Stimulated activated CD8-positive, alpha-beta memory T cell treated with anti-CD3 and anti-CD28 coated beads, Interleukin-4, amount 100 ng/mL, for 48 hours (primary cell): Measurements from ENCODE around the gene CDC123.
"Not testable (repeated sequence)": the region's sequence is repeated elsewhere in the genome, so short reads cannot be mapped to it uniquely, and the experiment has no call there.

Source experiments
- DNase-seq: peaks from one replicate; pipeline ENCODE4 v3.0.0-alpha.2; 2020

The CDC123 gene

GRCh38 chr10:12191715-12192114 lies 4.3 kb upstream of the CDC123 start:
- DNase-seq = no peak

DNA sequence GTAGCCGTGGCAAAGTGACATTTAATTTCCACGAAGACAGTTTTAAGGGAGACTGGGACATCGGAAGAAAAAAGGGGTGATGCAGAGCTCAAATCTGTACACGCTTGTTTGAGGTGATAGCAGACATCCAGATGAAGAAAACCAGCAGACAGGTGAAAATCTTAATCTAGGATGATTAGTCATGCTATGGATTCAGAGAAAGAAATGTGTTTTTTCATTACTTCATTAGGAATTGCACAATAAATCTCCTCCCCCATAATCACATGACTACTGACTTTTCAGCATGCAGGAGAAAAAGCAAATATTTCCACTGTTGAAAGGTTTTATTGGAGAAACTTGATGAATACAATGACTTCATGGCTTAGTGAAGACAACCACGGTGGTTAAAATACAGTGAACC lies 2.8 kb upstream of the CDC123 start:
- DNase-seq = no peak

GRCh38 chr10:12194752-12195271 lies 1.2 kb upstream of the CDC123 start:
- DNase-seq = peak; percentile 57

DNA sequence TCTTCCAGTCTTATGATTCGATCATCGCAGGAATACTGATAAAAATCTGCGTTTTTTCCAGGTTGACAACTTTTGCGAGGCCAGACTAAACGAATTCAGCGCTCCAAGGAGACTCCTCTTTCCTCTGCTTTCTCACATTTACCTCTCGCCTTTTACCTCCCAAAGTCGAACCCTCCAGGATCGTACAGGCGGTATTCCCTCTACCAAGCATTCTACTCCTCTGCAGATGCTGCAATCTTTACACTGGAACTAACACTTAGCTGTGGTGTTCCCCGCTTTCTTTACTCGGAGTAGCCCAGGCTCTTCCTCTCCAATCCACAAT lies 746 bp upstream of the CDC123 start:
- DNase-seq = no peak

DNA sequence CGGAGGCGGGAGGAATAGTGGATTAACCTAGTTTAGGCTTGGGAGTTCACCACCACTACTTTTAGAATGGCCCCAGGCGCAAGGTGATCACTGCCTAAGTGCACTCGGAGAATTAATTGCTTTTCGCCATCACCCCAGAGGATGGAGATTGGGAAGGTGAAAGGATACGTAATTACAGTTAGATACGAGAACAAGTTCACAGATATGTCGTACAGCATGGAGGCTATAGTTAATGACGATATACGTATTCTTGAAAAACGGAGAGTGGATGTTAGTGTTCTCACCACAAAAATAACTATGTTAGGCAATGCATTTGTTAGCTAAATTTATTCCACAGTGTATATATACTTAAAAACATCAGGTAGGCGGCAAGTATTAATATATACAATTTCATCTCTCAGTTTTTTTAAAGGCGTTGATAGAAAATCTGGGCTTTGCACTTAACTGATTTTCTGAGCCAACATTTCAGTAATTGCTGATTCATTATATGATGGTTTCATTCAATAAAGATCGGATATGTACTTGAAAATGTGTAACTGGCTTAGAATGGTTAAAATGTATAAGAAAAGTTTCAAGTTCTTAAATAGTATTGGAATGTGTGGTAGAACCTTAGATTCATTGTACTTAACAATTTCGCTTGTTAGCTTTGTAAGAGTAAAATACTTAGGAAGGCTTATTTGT lies 683 bp downstream of the CDC123 start:
- no peak for DNase-seq

GRCh38 chr10:12198156-12198555 lies 2.2 kb downstream of the CDC123 start:
- no peak for DNase-seq

- no peak for DNase-seq
Observed at GRCh38 chr10:12200850-12201249, 4.9 kb downstream of the CDC123 start.

- no peak for DNase-seq
Observed at GRCh38 chr10:12201543-12201942, 5.6 kb downstream of the CDC123 start.

GRCh38 chr10:12202226-12202625 lies 6.2 kb downstream of the CDC123 start:
- no peak for DNase-seq

DNA sequence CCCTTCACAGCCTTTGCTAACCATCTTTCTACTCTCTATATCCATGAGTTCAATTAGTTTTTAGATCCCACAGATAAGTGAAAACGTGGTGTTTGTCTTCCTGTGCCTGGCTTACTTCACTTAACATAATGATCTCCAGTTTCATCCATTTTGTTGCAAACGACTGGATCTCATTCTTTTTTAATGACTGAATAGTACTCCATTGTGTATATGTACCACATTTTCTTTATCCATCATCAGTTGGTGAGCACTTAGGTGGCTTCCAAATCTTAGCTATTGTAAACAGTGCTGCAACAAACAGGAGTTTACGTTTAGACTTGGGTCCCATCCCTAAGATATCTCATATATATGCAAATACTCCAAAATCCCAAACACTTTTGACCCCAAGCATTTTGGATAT lies 9.1 kb downstream of the CDC123 start:
- no peak for DNase-seq

DNA sequence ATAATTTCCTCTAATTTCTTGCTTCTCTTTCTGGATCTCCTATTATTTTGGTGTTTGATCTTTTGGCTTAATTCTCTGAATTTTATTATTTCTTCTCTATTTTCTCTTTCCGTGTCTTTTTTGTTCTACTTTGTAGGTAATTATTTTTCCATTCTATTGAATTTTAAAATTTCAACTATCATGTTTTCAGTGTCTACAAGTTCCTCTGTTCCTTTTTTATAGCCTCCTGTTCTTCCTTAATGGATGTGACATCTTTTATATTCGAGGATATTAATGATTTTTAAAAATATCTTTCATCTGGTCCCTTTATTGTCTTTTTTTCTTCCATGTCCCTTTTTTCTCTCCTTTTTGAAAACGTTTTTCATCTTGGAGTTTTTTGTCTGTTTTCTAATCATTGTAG lies 11.1 kb downstream of the CDC123 start:
- no peak for DNase-seq

DNA sequence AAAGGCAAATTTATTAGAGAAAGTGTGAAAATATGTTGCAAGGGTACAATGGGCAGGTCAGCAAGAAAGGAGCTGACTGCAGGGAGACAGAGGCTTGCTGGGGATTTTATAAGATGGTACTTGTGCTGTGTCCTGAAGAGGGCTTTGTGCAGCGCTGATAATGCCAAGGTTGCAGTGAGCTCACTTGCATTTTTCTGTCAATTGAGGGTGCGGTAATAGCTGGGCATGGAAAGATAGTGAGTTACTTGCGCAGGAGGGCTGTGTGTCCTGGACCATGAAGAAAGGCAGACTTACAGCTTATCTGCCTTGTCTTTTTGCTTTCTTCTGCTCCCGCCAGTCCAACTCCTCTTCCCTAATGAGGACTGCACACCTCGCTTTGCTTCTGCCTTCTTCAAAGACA lies 12.5 kb downstream of the CDC123 start:
- no peak for DNase-seq

GRCh38 chr10:12212454-12212853 lies 16.5 kb downstream of the CDC123 start:
- no peak for DNase-seq

- DNase-seq = no peak
Observed at GRCh38 chr10:12213621-12214020, 17.6 kb downstream of the CDC123 start.

DNA sequence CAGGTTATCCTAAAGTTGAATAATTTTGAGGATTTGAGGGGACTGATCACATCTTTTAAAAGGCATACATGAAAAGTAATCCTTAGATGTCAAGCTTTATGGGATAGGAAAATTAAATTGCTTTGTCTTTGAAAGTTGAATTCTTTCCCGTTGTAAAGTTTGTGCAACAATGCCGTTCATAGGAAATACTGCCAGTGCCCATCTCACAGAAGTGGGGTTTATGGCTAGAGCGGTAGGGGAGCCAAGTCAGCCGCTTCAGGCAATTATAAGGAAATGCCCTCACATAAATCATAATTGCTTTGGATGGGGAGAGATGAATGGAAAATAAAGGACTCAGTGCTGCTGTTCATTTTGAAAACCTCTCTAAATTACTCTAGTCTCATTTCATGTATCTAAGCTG lies 18.1 kb downstream of the CDC123 start:
- no peak for DNase-seq

GRCh38 chr10:12214763-12215218 lies 18.8 kb downstream of the CDC123 start:
- peak; percentile 37 for DNase-seq

DNA sequence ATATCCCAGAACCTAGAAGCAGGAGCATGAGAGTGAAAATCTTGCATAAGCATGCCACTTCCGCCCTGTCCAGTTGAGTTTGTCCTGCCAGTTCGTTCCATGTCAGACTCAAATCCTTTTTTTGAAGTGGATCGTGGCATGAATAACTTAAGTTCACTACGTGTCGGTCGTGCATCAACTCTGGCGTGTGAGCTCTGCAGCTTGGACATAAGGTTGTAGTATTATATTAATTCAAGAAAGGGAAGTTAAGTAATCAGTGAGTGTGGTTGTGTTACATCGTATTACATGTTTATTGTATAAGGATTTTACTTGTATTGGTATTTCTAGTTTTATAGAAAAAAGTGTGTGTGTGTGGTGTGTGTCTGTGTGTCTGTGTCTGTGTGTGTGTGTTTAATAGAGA lies 23.0 kb downstream of the CDC123 start:
- no peak for DNase-seq

DNA sequence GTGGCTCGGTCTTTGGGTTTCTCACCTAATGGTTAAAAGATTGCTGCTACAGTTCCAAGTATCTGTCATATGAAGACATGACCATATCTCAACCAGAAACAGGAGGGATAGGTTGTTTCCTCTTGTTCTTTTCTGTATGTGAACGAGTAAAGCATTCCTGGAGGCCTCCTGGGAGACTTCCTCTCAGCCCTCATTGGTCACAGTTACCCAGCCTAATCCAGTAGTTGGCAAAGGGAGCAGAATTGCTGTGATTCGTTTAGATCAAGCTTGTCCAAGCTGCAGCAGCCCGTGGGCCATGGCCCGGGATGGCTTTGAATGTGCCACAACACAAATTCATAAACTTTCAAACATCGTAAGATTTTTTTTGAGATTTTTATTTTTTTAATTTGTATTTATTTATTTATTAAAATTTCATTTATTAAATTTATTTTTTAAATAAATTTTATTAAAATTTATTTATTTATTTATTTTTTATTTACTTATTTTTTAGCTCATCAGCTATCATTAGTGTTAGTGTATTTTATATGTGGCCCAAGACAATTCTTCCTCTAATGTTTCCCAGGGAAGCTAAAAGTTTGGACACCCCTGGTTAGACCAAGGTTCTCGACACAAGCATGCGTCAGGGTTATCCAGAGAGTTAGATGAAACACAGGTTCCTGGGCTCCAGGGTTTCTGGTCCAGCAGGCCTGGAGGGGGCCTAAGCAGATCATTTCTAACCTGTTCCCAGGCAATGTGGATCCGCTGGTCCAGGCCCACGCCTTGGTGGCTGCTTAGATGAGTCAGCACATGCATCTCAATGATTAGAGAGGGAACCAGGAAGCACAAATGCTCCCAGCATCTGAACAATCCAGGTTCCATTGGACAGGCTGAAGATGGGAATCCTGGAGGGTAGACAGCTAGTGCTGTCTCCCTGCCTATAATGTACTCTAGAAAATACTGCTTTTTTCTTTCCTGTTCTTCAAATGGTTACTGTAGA lies 25.6 kb downstream of the CDC123 start:
- DNase-seq = no peak

DNA sequence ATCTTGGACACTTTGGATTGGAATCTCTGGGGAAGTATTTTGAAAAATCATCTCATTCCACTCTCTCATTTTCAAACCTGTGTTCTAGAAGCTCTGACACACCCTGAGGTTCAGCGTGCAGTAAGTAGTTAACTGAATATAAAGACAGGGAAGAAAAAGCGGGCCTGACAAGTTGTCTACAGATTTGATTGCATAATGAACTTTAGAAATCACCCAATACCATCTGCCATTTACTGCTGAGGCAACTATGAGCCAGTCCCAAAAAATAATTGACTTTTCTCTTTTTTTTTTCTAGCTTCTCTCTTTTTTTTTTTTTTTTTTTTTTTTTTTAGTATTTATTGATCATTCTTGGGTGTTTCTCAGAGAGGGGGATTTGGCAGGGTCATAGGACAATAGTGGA lies 29.5 kb downstream of the CDC123 start:
- DNase-seq = no peak

GRCh38 chr10:12226438-12226837 lies 30.4 kb downstream of the CDC123 start:
- not testable (repeated sequence) for DNase-seq

- no peak for DNase-seq
Observed at GRCh38 chr10:12228851-12229250, 32.9 kb downstream of the CDC123 start.

DNA sequence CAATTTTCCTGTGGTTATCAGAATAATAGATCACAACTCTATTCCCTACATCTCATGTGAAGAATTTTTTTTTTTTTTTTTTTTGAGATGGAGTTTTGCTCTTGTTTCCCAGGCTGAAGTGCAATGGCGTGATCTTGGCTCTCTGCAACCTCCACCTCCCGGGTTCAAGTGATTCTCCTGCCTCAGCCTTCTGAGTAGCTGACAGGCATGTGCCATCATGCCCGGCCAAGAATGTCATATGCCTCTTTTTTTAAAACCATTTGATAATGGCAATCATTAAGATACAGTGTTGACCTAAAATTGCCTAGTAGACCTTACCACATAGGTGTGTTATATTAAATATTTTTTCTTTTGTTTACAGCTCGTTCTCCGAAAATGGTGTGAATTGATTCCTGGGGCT lies 38.7 kb downstream of the CDC123 start:
- not testable (repeated sequence) for DNase-seq

DNA sequence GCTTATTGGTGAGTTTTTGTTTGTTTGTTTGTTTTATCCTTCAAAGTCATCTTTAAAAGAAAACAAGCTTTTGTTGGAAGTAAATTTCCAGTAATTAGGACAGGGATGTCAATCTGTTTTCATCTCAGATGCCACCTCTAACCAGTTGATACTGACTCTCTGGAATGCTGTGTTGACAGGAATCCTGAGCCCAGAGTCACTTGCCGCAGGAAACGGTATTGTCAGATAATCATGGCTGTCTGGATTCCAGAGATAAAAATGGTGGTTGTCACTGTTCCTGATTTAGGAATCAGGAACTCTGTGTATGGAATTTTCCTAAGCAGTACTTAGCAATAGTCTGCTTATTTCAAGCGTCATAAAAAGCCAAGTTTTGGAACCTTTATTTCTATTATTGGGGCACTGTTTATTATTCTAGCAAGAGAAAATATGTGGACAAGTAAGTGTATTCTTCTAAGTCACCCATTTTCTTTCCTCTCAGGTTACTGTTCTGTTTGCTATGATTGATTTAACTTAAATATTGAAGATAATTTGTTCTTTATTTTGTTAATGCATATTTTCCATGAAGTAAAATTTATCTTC lies 39.2 kb downstream of the CDC123 start:
- no peak for DNase-seq

GRCh38 chr10:12235796-12236195 lies 39.8 kb downstream of the CDC123 start:
- no peak for DNase-seq
